CD4-positive, alpha-beta T cell (primary cell): ENCODE measurements around the gene MSGN1. TPM values are rescaled to one million over a fixed set of nuclear protein-coding genes. Genes with fewer than 3 reads are reported as not detected.
"Not testable (repeated sequence)": the region's sequence is repeated elsewhere in the genome, so short reads cannot be mapped to it uniquely, and the experiment has no call there.

Experiments used
- ATAC-seq: fragments of 200-7000 bp; cut with Tn5 transposase; one replicate; pipeline ENCODE4 v1.10.0; 2022; ENCODE audit warnings: mild to moderate bottlenecking; ENCODE audit not compliant: poor library complexity
- CTCF ChIA-PET: fragments of 350-600 bp; sonication (Branson Sonifier 250); formaldehyde crosslinking; loops from one replicate; lab custom pipeline; 2021; ENCODE audit warnings: antibody characterized with exemption, inconsistent platforms; lab: Charles Lee
- POLR2A ChIA-PET: fragments of 350-600 bp; sonication (Branson Sonifier 250); formaldehyde crosslinking; loops from one replicate; lab custom pipeline; 2021; ENCODE audit warnings: antibody characterized with exemption, inconsistent platforms; lab: Charles Lee
- DNase-seq, 14 experiments: peaks; one replicate each; pipeline ENCODE4 v3.0.0-alpha.2; 2013 to 2020; ENCODE audit warnings: mixed read lengths in 2 of 14
- H3K27ac ChIP-seq, 2 donors: one replicate each; pipeline versions ENCODE4 v1.5.1 to v1.7.0; 2013; ENCODE audit warnings: low read length in 2 of 2, low read depth in 1 of 2, mild to moderate bottlenecking in 1 of 2
- H3K27me3 ChIP-seq, 2 experiments: 1 replicate in 1 of 2; 2 replicates in 1 of 2; pipeline versions ENCODE4 v1.6.1 to v1.7.0; 2013; ENCODE audit warnings: low read length in 2 of 2, control low read depth in 1 of 2, mild to moderate bottlenecking in 1 of 2, moderate library complexity in 1 of 2; ENCODE audit not compliant: insufficient read depth in 2 of 2, control insufficient read depth in 1 of 2
- H3K36me3 ChIP-seq: one replicate; pipeline ENCODE4 v1.6.1; 2013; ENCODE audit warnings: low read length, control low read depth; ENCODE audit not compliant: insufficient read depth
- H3K4me1 ChIP-seq: one replicate; pipeline ENCODE4 v1.6.1; 2013; ENCODE audit warnings: low read length, control low read depth; ENCODE audit not compliant: insufficient read depth
- H3K4me3 ChIP-seq: one replicate; pipeline ENCODE4 v1.5.1; 2013; ENCODE audit warnings: mild to moderate bottlenecking, low read length, moderate library complexity
- H3K9me3 ChIP-seq, 2 experiments: 1 replicate in 1 of 2; 2 replicates in 1 of 2; pipeline versions ENCODE4 v1.6.1 to v1.7.0; 2013; ENCODE audit warnings: low read length in 2 of 2, mild to moderate bottlenecking in 2 of 2, control low read depth in 1 of 2, moderate library complexity in 1 of 2; ENCODE audit not compliant: control insufficient read depth in 1 of 2, insufficient read depth in 1 of 2
- H3K27ac Mint-ChIP-seq: one replicate; pipeline ENCODE4 v1.8.0; 2020; ENCODE audit warnings: mixed read lengths
- H3K27me3 Mint-ChIP-seq: one replicate; pipeline ENCODE4 v1.8.0; 2021; ENCODE audit warnings: mixed read lengths
- H3K36me3 Mint-ChIP-seq: one replicate; pipeline ENCODE4 v1.8.0; 2021; ENCODE audit warnings: low read depth, mixed read lengths
- H3K4me1 Mint-ChIP-seq: one replicate; pipeline ENCODE4 v1.8.0; 2021; ENCODE audit warnings: low read depth, mixed read lengths
- H3K4me3 Mint-ChIP-seq: one replicate; pipeline ENCODE4 v1.8.0; 2020; ENCODE audit warnings: mild to moderate bottlenecking, mixed read lengths
- H3K9me3 Mint-ChIP-seq: one replicate; pipeline ENCODE4 v1.8.0; 2020; ENCODE audit warnings: mixed read lengths
- intact Hi-C, 2 experiments: fragments of 100-400 bp; cut with DNase I in 1 of 2; cut with micrococcal nuclease in 1 of 2; formaldehyde crosslinking; loops; one replicate each; pipeline versions ENCODE4 v1.15.1 to v1.9.0; 2023 to 2025; cut with DNase I, micrococcal nuclease
- total RNA-seq, 174 experiments: library from RNA in 2 of 174; stranded (reverse) in 2 of 174; gene quantifications; one replicate each; pipeline ENCODE4 v1.2.3 and lab custom pipeline; 2021 to 2026
- TF ChIP-seq, protein P1 (sequence below): fragments of 200-600 bp; IDR thresholded peaks from one replicate; pipeline ENCODE4 v1.8.0; 2022; ENCODE audit warnings: antibody characterized with exemption, mild to moderate bottlenecking

The MSGN1 gene
- total RNA-seq, 2 experiments from 2014 or later = not detected

DNA sequence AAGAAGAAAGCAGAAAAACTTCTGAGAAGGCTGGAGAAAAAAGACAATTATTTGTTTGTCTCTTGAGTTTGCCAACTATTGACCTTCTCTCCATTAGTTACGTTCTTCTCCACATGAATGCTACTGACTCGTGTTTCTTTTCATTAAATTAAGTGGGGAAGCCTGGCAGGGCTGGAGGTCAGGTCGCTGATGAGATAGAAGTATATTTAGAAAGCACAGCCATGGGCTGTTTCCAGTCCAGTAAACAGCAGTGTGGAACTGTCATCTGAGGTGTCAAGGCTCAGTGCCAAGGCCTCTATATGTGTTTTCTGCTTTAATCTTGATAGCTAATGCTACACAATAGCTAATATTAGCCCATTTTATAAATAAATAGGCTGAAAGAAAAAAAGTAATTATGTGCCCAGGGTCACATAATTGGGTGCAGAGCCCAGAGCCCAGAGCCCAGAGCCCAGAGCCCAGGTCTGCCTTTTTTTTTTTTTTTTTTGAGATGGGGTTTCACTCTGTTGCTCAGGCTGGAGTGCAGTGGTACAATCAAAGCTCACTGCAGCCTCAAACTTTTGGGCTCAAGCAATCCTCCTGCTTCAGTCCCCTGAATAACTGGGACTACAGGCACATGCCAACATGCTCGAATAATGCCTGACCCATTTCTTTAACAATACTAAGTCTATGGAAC, 6.3 kb downstream of the MSGN1 start:
- Histone ChIP-seq H3K4me3 (no peak overlapping the region), H3K9me3 (no peaks in the 10 kb centered on the region), H3K4me1 (peaks cover 2% of the 10 kb centered on the region), H3K27ac (no peak overlapping the region), H3K27me3 (peaks cover 3 to 4% of the 10 kb centered on the region in 2 experiments), H3K36me3 (no peaks in the 10 kb centered on the region)
- ATAC-seq = no peak
- intact Hi-C loops = no loop called here
- Mint-ChIP-seq H3K36me3 (no peaks in the 10 kb centered on the region), H3K27me3 (peaks cover 24% of the 10 kb centered on the region), H3K4me3 (no peak overlapping the region), H3K27ac (no peak overlapping the region), H3K9me3 (no peaks in the 10 kb centered on the region), H3K4me1 (no peaks in the 10 kb centered on the region)
- TF ChIP-seq, protein P1, sequence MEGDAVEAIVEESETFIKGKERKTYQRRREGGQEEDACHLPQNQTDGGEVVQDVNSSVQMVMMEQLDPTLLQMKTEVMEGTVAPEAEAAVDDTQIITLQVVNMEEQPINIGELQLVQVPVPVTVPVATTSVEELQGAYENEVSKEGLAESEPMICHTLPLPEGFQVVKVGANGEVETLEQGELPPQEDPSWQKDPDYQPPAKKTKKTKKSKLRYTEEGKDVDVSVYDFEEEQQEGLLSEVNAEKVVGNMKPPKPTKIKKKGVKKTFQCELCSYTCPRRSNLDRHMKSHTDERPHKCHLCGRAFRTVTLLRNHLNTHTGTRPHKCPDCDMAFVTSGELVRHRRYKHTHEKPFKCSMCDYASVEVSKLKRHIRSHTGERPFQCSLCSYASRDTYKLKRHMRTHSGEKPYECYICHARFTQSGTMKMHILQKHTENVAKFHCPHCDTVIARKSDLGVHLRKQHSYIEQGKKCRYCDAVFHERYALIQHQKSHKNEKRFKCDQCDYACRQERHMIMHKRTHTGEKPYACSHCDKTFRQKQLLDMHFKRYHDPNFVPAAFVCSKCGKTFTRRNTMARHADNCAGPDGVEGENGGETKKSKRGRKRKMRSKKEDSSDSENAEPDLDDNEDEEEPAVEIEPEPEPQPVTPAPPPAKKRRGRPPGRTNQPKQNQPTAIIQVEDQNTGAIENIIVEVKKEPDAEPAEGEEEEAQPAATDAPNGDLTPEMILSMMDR = no peak
- DNase-seq = no peak
- ChIA-PET CTCF (interaction anchor here (0.7 kb wide), 1 partner anchor 582 kb away, joined by 4 read pairs; no protein-coding TSS in a partner anchor), POLR2A (no interaction called here)

DNA sequence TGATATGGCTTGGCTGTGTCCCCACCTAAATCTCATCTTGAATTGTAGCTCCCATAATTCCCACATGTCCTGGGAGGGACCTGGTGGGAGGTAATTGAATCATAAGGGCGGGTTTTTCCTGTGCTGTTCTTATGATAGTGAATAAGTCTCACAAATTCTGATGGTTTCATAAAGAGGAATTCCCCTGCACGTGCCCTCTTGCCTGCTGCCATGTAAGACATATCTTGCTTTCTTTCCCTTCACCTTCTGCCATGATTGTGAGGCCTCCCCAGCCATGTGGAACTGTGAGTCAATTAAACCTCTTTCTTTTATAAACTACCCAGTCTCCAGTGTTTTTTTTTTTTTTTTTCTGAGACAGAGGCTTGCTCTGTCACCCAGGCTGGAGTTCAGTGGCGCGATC, 7.4 kb downstream of the MSGN1 start:
- ATAC-seq, H3K27ac ChIP-seq, H3K4me1 ChIP-seq, H3K4me3 Mint-ChIP-seq, H3K9me3 ChIP-seq, H3K4me3 ChIP-seq, H3K9me3 Mint-ChIP-seq, POLR2A ChIA-PET, H3K27ac Mint-ChIP-seq, H3K36me3 ChIP-seq, H3K4me1 Mint-ChIP-seq, intact Hi-C loops, H3K27me3 ChIP-seq, DNase-seq, H3K36me3 Mint-ChIP-seq: not testable (repeated sequence)
- CTCF ChIA-PET = interaction anchor here (1.3 kb wide), 1 partner anchor 12 kb away, joined by 3 read pairs; no protein-coding TSS in a partner anchor
- H3K27me3 Mint-ChIP-seq = peaks cover 29% of the 10 kb centered on the region

DNA sequence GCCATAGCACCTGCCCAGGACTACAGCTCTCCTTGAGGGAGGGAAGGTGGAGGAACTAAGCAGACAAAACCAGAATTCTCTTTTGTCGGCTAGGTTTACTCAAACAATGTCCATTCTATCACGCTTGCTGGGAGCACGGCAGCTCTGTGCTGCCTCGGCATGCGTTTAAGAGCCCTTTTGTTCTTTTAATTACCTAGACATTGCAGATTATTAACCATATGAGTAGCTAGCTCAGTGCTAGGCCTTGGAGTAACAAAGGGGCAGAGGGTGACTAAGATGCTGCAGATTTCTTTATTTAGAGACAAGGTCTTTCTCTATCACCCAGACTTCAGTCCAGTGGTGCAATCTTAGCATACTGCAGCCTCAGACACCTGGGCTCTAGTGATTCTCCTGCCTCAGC, 11.1 kb downstream of the MSGN1 start:
- Histone ChIP-seq H3K4me3 (no peak overlapping the region), H3K4me1 (peaks cover 7% of the 10 kb centered on the region), H3K27me3 (peaks cover 17 to 18% of the 10 kb centered on the region in 2 experiments), H3K27ac (no peak overlapping the region), H3K9me3 (peaks cover 0 to 9% of the 10 kb centered on the region in 2 experiments), H3K36me3 (no peaks in the 10 kb centered on the region)
- CTCF ChIA-PET = no interaction called here
- TF ChIP-seq, protein P1 = no peak
- POLR2A ChIA-PET = no interaction called here
- Mint-ChIP-seq H3K27ac (no peak overlapping the region), H3K9me3 (no peaks in the 10 kb centered on the region), H3K27me3 (peaks cover 50% of the 10 kb centered on the region), H3K4me1 (no peaks in the 10 kb centered on the region), H3K4me3 (no peak overlapping the region), H3K36me3 (no peaks in the 10 kb centered on the region)
- no peak for DNase-seq
- intact Hi-C loops = no loop called here
- ATAC-seq = no peak

DNA sequence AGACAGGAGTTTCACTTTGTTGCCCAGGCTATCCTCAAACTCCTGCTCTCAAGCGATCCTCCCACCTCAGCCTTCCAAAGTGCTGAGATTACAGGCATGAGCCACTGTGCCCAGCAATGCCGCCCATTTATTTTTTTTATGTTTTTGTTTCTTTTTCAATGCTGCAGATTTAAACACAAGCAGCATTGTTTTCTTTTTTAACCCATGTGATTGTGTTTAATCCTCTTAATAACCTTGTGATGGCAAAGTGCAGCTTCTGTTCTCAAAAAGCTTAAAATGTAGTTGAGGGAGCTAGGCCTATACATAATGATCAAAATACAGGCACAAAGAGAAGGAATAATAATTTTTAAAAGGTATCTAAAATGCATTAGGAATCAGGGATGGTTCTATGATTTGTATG, 11.5 kb downstream of the MSGN1 start:
- peaks cover 7% of the 10 kb centered on the region for H3K4me1 ChIP-seq
- ATAC-seq (no peak), DNase-seq (no peak)
- H3K9me3 ChIP-seq = peaks cover 0 to 9% of the 10 kb centered on the region in 2 experiments
- peaks cover 50% of the 10 kb centered on the region for H3K27me3 Mint-ChIP-seq
- H3K9me3 Mint-ChIP-seq = no peaks in the 10 kb centered on the region
- intact Hi-C loops = no loop called here
- CTCF ChIA-PET = no interaction called here
- no peak overlapping the region for H3K27ac ChIP-seq
- no peak overlapping the region for H3K4me3 Mint-ChIP-seq
- no peak overlapping the region for H3K4me3 ChIP-seq
- H3K27me3 ChIP-seq = peaks cover 14 to 18% of the 10 kb centered on the region in 2 experiments
- POLR2A ChIA-PET = no interaction called here
- no peaks in the 10 kb centered on the region for H3K4me1 Mint-ChIP-seq
- no peak overlapping the region for H3K27ac Mint-ChIP-seq
- TF ChIP-seq, protein P1 = no peak
- H3K36me3 Mint-ChIP-seq = no peaks in the 10 kb centered on the region
- no peaks in the 10 kb centered on the region for H3K36me3 ChIP-seq
